ENCODE measurements around the gene BCAS3.
A peak's percentile ranks its signal among the peaks of the same experiment; 100 is the strongest.
"Not testable (repeated sequence)": the region's sequence is repeated elsewhere in the genome, so short reads cannot be mapped to it uniquely, and the experiment has no call there.

BCAS3 gene

GRCh38 chr17:60677308-60678117, at the start of gene BCAS3:
Gene BCAS3 (plus strand): TSS chr17:60677851.
- DNase-seq, result peak; percentile 94 to 95

DNA sequence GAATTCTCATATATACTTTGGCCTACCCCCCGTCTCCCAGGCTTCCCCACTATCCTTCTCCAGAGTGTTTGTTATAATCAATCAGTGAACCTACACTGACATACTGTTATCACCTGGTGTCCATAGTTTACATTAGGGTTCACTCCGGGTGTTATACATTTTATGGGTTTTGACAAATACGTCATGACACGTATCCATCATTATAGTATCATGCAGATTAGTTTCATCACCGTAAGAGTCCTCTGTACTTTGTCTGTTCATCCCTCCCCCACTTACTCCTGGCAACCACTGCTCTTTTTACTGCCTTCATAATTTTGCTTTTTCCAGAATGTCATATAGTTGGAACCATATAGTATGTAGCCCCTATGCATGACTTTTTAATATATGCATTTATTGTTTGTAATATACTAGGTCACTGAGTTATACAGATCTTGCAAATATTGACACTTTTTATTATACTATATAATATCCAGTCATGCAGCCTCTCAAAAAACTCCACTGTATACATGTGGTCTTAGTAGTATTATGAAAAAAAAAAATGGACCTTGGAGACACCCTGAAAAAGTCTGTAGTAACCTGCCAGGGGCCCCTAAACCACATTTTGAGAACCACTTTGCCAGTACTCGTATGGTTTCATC, 49.3 kb upstream of the BCAS3 start:
- no peak for DNase-seq

GRCh38 chr17:60629120-60629519, 48.5 kb upstream of the BCAS3 start:
- no peak for DNase-seq

DNA sequence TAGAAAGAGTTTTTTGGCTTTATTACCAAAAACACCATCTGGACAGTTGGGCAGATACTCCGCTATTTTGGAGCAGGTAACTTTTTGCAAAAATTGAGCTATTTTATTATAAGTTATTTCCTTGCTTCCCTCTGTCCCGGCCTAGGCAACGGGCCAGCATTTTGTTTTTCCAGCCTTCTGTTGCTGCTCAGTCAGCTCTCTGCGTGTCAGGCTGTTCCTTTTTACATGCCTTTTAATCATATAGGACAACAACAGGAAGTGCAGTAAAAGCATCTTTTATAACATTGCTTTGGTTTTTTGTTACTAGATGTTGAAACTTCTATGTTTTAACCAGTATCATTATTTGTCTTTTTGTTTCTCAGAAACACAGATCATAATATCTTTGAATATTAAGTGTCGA, 47.3 kb upstream of the BCAS3 start:
- no peak for DNase-seq

GRCh38 chr17:60631119-60631518, 46.5 kb upstream of the BCAS3 start:
- DNase-seq, result no peak

GRCh38 chr17:60637683-60638082, 40.0 kb upstream of the BCAS3 start:
- no peak for DNase-seq

DNA sequence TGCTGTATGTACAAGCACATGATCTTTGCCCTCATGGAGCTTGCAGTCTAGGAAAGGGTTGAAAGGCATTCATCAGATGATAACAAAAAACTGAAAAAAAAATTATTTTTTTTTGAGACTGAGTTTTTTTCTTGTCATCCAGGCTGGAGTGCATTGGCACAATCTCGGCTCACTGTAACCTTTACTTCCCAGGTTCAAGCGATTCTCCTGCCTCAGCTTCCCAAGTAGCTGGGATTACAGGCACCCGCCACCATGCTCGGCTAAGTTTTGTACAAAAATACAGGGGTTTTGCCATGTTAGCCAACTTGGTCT, 38.7 kb upstream of the BCAS3 start:
- no peak for DNase-seq

DNA sequence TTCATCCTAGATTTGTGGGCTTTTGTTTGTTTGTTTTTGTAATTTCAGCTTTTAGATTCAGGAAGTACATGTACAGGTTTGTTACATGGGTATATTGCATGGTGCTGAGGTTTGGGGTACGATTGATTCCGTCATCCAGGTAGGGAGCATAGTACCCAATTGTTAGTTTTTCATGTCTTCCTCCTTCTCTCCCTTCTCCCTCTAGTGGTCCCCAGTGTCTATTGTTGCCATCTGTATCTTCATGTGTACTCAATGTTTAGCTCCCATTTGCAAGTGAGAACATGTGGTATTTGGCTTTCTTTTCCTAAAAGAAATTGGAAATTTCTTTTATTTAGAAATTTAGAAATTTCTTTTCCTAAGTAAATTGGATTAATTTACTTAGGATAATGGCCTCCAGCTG, 37.1 kb upstream of the BCAS3 start:
- no peak for DNase-seq

- DNase-seq, result no peak
These were observed 36.5 kb upstream of the BCAS3 start for GRCh38 chr17:60641126-60641525.

DNA sequence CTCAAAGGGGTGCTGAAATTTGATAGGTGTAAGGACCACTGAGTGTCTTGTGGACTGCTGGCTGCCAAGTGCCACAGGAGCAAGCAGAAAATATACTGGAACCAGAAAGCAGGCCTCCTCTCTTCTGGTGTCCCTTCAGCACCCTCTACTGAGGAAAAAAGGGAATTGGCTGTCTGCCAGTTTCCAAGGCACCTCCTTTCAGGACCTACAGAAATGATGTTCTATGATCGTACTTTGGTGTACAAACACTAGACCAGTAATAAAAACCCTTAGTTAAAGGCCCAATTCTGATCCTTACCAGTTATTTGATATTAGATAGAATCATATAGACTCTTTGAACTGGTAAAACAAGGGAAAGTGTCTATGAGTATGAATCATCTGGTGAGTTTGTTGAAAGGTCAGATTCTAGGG, 35.8 kb upstream of the BCAS3 start:
- peak; percentile 27 to 31 for DNase-seq

- DNase-seq, result no peak
These were observed 31.6 kb upstream of the BCAS3 start for GRCh38 chr17:60645918-60646523.

- no peak for DNase-seq
These were observed 30.9 kb upstream of the BCAS3 start for GRCh38 chr17:60646701-60647100.

DNA sequence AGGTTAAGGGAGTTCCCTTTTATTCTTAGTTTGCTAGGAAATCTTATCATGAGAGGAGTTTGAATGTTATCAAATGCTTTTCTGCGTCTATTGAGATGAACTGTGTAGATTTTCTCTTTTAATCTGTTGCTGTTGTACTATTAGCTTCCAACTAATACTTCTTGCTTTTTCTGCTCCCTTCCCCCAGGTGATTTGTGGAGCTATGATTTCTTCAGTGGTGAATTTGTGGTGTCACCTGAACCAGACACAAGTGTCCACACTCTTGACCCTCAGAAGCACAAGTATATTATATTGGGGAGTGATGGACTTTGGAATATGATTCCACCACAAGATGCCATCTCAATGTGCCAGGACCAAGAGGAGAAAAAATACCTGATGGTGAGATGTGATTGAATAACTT, 29.9 kb upstream of the BCAS3 start:
- no peak for DNase-seq

DNA sequence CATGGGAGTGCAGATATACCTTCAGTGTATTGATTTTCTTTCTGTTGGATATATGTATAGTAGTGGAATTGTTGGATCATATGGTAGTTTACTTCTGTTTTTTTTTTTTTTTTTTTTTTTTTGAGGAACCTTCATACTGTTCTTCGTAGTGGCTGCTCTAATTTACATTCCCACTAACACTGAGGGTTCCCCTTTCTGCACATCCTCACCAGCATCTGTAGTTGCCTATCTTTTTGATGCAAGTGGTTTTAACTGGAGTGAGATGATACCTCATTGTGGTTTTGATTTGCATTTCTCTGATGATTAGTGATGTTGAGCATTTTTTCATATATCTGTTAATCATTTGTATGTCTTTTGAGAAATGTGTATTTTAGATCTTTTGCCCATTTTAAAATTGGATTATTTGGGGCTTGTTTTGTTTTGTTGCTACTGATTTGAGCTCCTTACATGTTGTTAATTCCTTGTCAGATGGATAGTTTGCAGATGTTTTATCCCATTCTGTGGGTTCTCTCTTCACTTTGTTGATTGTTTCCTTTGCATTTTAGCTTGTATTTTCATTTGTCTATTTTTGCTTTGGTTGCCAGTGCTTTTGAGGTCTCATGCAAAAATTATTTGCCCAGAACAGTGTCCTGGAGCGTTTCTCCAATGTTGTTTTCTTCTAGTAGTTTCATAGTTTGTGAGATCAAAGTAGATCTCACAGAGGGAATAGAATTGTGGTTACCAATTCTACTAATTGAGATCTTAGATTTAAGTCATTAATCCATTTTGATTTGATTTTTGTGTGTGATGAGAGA, 25.0 kb upstream of the BCAS3 start:
- no peak for DNase-seq

DNA sequence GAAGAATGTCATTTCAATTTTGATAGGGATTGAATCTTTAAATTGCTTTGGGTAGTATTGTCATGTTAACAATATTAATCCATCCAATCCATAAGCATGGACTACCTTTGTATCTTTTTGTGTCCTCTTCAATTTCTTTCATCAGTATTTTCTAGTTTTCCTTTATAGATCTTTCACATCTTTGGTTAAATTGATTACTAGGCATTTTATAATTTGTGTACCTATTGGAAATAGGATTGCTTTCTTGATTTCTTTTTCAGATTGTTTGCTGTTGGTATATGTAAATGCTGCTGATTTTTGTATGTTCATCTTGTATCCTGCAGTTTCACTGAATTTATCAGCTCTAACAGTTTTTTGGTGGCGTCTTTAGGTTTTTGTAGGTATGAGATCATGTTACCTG, 24.1 kb upstream of the BCAS3 start:
- DNase-seq, result no peak

- no peak for DNase-seq
These were observed 21.2 kb upstream of the BCAS3 start for GRCh38 chr17:60656499-60656898.

GRCh38 chr17:60659156-60659555, 18.5 kb upstream of the BCAS3 start:
- DNase-seq, result no peak

GRCh38 chr17:60661489-60661888, 16.2 kb upstream of the BCAS3 start:
- no peak for DNase-seq

- no peak for DNase-seq
These were observed 13.6 kb upstream of the BCAS3 start for GRCh38 chr17:60664022-60664421.

DNA sequence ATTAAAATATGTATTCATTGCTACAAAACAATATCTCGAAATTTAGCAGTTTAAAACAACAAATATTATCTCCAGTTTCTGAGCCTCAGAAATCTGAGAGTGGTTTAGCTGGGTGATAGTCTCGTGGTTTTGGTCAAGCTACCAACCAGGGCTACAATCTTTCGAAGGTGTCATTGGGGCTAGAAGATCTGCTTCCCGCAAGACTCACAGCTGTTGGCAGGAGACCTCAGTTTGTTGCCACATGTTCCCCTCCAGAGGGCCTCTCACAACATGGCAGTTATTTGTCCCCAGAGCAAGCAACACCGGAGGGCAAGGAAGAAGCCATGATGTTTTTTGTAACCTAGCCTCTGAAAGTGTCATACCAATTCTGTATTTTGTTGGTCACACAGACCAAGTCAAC, 12.0 kb upstream of the BCAS3 start:
- DNase-seq, result no peak

GRCh38 chr17:60668741-60669140, 8.9 kb upstream of the BCAS3 start:
- DNase-seq, result not testable (repeated sequence)

GRCh38 chr17:60671482-60671881, 6.2 kb upstream of the BCAS3 start:
- no peak for DNase-seq

GRCh38 chr17:60674637-60675036, 3.0 kb upstream of the BCAS3 start:
- not testable (repeated sequence) for DNase-seq

DNA sequence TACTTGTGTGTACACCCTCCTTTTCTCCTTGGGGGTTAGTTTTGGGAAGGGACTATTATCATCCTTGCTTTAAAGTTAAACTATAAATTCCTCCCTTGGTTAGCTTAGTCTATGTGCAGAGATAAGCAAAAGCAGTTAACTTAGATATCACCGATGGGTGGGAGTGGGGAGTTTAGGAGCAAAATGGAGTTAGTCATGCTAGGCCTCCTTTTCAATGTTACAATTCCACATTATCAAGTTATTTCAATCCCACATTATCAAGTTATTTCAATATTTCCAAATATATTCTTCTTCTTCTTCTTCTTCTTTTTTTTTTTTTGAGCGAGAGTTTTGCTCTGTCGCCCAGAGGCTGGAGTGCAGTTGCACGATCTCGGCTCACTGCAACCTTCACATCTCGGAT, 1.7 kb upstream of the BCAS3 start:
- DNase-seq, result no peak
